NCI-H526 (cell line): ENCODE results near the gene MGP.

Experiments
- DNase-seq, 2 experiments: peaks; one replicate each; lab custom pipeline; 2025; lab: John Stamatoyannopoulos, UW

The MGP gene

GRCh38 chr12:14903386-14904098 lies 17.9 kb upstream of the MGP start:
- DNase-seq = no peak

GRCh38 chr12:14902465-14902864 lies 16.8 kb upstream of the MGP start:
- no peak for DNase-seq

GRCh38 chr12:14901228-14901562 lies 15.5 kb upstream of the MGP start:
- no peak for DNase-seq

- DNase-seq = no peak
These were observed 15.0 kb upstream of the MGP start for GRCh38 chr12:14900521-14901227.

GRCh38 chr12:14896521-14897169 lies 11.0 kb upstream of the MGP start:
- DNase-seq = no peak

- DNase-seq = no peak
These were observed 8.0 kb upstream of the MGP start for GRCh38 chr12:14893506-14894250.

GRCh38 chr12:14892726-14893505 lies 7.3 kb upstream of the MGP start:
- DNase-seq = peak in 1 of 2 experiments; percentile 23

- no peak for DNase-seq
These were observed 5.0 kb upstream of the MGP start for GRCh38 chr12:14890701-14891100.

- no peak for DNase-seq
These were observed 617 bp upstream of the MGP start for GRCh38 chr12:14886271-14886670.

GRCh38 chr12:14884458-14884878 lies 1.2 kb downstream of the MGP start:
- no peak for DNase-seq

GRCh38 chr12:14883686-14884085 lies 2.0 kb downstream of the MGP start:
- no peak for DNase-seq

GRCh38 chr12:14880890-14881453 lies 4.7 kb downstream of the MGP start:
- DNase-seq = no peak

GRCh38 chr12:14879222-14879933 lies 6.3 kb downstream of the MGP start:
- DNase-seq = no peak

GRCh38 chr12:14878488-14878887 lies 7.2 kb downstream of the MGP start:
- no peak for DNase-seq

- DNase-seq = no peak
These were observed 8.8 kb downstream of the MGP start for GRCh38 chr12:14876833-14877232.

- no peak for DNase-seq
These were observed 10.8 kb downstream of the MGP start for GRCh38 chr12:14874882-14875281.

- DNase-seq = no peak
These were observed 12.0 kb downstream of the MGP start for GRCh38 chr12:14873440-14874185.

- no peak for DNase-seq
These were observed 13.8 kb downstream of the MGP start for GRCh38 chr12:14871886-14872285.

GRCh38 chr12:14871247-14871646 lies 14.4 kb downstream of the MGP start:
- no peak for DNase-seq

- DNase-seq = no peak
These were observed 16.6 kb downstream of the MGP start for GRCh38 chr12:14868916-14869506.
